ENCODE data around the gene FADS1. TPM values are rescaled to one million over a fixed set of nuclear protein-coding genes. Genes with fewer than 3 reads are reported as not detected.

The FADS1 gene
- total and polyA plus RNA-seq, 2 of the 13 experiments (the other 11 are each of a cell fraction or from before 2014, with no cell fraction given) = 91.8 to 108 TPM

GRCh38 chr11:61791737-61792309 is 25.0 kb downstream of the FADS1 start (continued):
- TF ChIP-seq MLLT10 (CRISPR knock-in tag; IDR thresholded peaks at IDR 0.05) = no peak
- no peak for TF ChIP-seq ZNF230 (CRISPR knock-in tag; IDR thresholded peaks at IDR 0.05)
- TF ChIP-seq ZNF124 (CRISPR knock-in tag; IDR thresholded peaks at IDR 0.05) = no peak
- TF ChIP-seq, protein P1, sequence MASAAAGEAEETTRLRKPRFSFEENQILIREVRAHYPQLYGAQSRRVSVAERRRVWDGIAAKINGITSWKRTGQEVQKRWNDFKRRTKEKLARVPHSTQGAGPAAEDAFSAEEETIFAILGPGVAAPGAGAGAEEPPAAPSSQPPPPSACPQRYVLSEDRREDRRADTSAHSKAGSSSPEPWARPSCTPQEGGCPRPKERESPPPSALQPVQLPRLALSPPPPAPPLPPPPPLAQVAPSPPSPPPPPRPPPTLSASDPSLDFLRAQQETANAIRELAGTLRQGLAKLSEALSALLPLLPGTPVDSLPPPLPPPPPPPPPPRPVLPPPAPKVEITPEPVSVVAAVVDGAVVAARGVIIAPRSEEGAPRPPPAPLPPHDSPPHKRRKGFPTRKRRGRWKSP (CRISPR knock-in tag; IDR thresholded peaks at IDR 0.05) = no peak; the same call in 1 of the 2 replicates
- TF ChIP-seq, protein P2, sequence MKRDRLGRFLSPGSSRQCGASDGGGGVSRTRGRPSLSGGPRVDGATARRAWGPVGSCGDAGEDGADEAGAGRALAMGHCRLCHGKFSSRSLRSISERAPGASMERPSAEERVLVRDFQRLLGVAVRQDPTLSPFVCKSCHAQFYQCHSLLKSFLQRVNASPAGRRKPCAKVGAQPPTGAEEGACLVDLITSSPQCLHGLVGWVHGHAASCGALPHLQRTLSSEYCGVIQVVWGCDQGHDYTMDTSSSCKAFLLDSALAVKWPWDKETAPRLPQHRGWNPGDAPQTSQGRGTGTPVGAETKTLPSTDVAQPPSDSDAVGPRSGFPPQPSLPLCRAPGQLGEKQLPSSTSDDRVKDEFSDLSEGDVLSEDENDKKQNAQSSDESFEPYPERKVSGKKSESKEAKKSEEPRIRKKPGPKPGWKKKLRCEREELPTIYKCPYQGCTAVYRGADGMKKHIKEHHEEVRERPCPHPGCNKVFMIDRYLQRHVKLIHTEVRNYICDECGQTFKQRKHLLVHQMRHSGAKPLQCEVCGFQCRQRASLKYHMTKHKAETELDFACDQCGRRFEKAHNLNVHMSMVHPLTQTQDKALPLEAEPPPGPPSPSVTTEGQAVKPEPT (CRISPR knock-in tag; IDR thresholded peaks at IDR 0.05; ENCODE audit: low read depth) = no peak; the same call in 1 of the 2 replicates
- TF ChIP-seq ZNF468 (CRISPR knock-in tag; IDR thresholded peaks at IDR 0.05) = no peak
- no peak for TF ChIP-seq AHR (CRISPR knock-in tag; IDR thresholded peaks at IDR 0.05)
- TF ChIP-seq DMAP1 (CRISPR knock-in tag; IDR thresholded peaks at IDR 0.05) = no peak; the same call in 1 of the 2 replicates
- TF ChIP-seq, protein P3, sequence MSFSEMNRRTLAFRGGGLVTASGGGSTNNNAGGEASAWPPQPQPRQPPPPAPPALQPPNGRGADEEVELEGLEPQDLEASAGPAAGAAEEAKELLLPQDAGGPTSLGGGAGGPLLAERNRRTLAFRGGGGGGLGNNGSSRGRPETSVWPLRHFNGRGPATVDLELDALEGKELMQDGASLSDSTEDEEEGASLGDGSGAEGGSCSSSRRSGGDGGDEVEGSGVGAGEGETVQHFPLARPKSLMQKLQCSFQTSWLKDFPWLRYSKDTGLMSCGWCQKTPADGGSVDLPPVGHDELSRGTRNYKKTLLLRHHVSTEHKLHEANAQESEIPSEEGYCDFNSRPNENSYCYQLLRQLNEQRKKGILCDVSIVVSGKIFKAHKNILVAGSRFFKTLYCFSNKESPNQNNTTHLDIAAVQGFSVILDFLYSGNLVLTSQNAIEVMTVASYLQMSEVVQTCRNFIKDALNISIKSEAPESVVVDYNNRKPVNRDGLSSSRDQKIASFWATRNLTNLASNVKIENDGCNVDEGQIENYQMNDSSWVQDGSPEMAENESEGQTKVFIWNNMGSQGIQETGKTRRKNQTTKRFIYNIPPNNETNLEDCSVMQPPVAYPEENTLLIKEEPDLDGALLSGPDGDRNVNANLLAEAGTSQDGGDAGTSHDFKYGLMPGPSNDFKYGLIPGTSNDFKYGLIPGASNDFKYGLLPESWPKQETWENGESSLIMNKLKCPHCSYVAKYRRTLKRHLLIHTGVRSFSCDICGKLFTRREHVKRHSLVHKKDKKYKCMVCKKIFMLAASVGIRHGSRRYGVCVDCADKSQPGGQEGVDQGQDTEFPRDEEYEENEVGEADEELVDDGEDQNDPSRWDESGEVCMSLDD (CRISPR knock-in tag; IDR thresholded peaks at IDR 0.05; ENCODE audit: borderline replicate concordance) = no peak
- TF ChIP-seq ZBTB1 (CRISPR knock-in tag; IDR thresholded peaks at IDR 0.05; ENCODE audit: borderline replicate concordance) = no peak
- no peak for TF ChIP-seq ZNF616 (CRISPR knock-in tag; IDR thresholded peaks at IDR 0.05; ENCODE audit: low read depth)
- no peak for TF ChIP-seq ZNF772 (CRISPR knock-in tag; IDR thresholded peaks at IDR 0.05)
- TF ChIP-seq, protein P4, sequence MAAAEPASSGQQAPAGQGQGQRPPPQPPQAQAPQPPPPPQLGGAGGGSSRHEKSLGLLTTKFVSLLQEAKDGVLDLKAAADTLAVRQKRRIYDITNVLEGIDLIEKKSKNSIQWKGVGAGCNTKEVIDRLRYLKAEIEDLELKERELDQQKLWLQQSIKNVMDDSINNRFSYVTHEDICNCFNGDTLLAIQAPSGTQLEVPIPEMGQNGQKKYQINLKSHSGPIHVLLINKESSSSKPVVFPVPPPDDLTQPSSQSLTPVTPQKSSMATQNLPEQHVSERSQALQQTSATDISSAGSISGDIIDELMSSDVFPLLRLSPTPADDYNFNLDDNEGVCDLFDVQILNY (CRISPR knock-in tag; conservative IDR thresholded peaks at IDR 0.05) = no peak
- no peak for TF ChIP-seq SMAD1 (CRISPR knock-in tag; IDR thresholded peaks at IDR 0.05; ENCODE audit: borderline replicate concordance, low read depth)
- no peak for TF ChIP-seq ELK4 (CRISPR knock-in tag; IDR thresholded peaks at IDR 0.05; ENCODE audit: borderline replicate concordance)
- no peak for TF ChIP-seq REXO4 (CRISPR knock-in tag; IDR thresholded peaks at IDR 0.05; ENCODE audit: borderline replicate concordance)
- no peak for TF ChIP-seq DR1 (CRISPR knock-in tag; IDR thresholded peaks at IDR 0.05)
- no peak for TF ChIP-seq ZNF253 (CRISPR knock-in tag; IDR thresholded peaks at IDR 0.05; ENCODE audit: borderline replicate concordance)
- peak; percentile 47; the same call in 1 of the 2 replicates for TF ChIP-seq SP5 (CRISPR knock-in tag; IDR thresholded peaks at IDR 0.05; ENCODE audit: borderline replicate concordance, low read depth)
- no peak for TF ChIP-seq KLF13 (CRISPR knock-in tag; IDR thresholded peaks at IDR 0.05)
- TF ChIP-seq YEATS4 (CRISPR knock-in tag; IDR thresholded peaks at IDR 0.05; ENCODE audit: borderline replicate concordance) = no peak

All from HepG2 (cell line).